PC-9 (cell line): ENCODE data around the gene MYDGF. TPM values are rescaled to one million over a fixed set of nuclear protein-coding genes. Genes with fewer than 3 reads are reported as not detected.

ENCODE experiments used
- BruUV-seq: library from RNA; stranded (reverse); fragments of 400-500 nt; replicated peaks from 2 replicates; lab custom pipeline; 2021; lab: Mats Ljungman, UMichigan
- CTCF ChIA-PET: fragments of 300-600 bp; sonication (Branson Sonifier 250); formaldehyde crosslinking; loops from one replicate; lab custom pipeline; 2022; ENCODE audit warnings: antibody characterized with exemption; lab: Charles Lee
- POLR2A ChIA-PET: fragments of 300-600 bp; sonication (Branson Sonifier 250); formaldehyde crosslinking; loops from one replicate; lab custom pipeline; 2022; ENCODE audit warnings: antibody characterized with exemption; ENCODE audit not compliant: unreplicated experiment; lab: Charles Lee
- DNase-seq, 2 experiments: peaks; one replicate each; pipeline versions ENCODE4 v3.0.0 to v3.0.0-alpha.2; 2015 to 2022; ENCODE audit warnings: mixed read lengths in 1 of 2
- H2AFZ ChIP-seq: fragments of 200-600 bp; sonication (generic); 2 replicates; pipeline ENCODE4 v1.8.1; 2017; ENCODE audit warnings: antibody characterized with exemption
- H3F3A ChIP-seq: fragments of 200-600 bp; sonication (generic); 2 replicates; pipeline ENCODE4 v1.8.1; 2017; ENCODE audit warnings: antibody characterized with exemption, mild to moderate bottlenecking, low read depth; ENCODE audit not compliant: insufficient read depth
- H3K27ac ChIP-seq: fragments of 200-600 bp; sonication (generic); 2 replicates; pipeline ENCODE4 v1.6.1; 2016; ENCODE audit warnings: mixed run types
- H3K27me3 ChIP-seq: fragments of 200-600 bp; sonication (generic); 2 replicates; pipeline ENCODE4 v1.6.1; 2016; ENCODE audit warnings: low read depth, mixed run types; ENCODE audit not compliant: insufficient read depth
- H3K36me3 ChIP-seq: fragments of 200-600 bp; sonication (generic); 2 replicates; pipeline ENCODE4 v1.6.1; 2016; ENCODE audit warnings: low read depth, mixed run types
- H3K4me1 ChIP-seq: fragments of 200-600 bp; sonication (generic); replicated peaks from 2 replicates; pipeline ENCODE4 v1.6.1; 2016; ENCODE audit warnings: mixed run types; ENCODE audit not compliant: insufficient read depth
- H3K4me2 ChIP-seq: fragments of 200-600 bp; sonication (generic); 2 replicates; pipeline ENCODE4 v1.6.1; 2017; ENCODE audit warnings: mixed run types
- H3K4me3 ChIP-seq: fragments of 200-600 bp; sonication (generic); 2 replicates; pipeline ENCODE4 v1.6.1; 2016; ENCODE audit warnings: mixed run types
- H3K79me2 ChIP-seq: fragments of 200-600 bp; sonication (generic); 2 replicates; pipeline ENCODE4 v1.6.1; 2017; ENCODE audit warnings: low read depth, mixed run types
- H3K9me2 ChIP-seq: fragments of 200-600 bp; sonication (generic); 2 replicates; pipeline ENCODE4 v1.8.1; 2017; ENCODE audit warnings: mild to moderate bottlenecking; ENCODE audit not compliant: insufficient read depth
- H3K9me3 ChIP-seq: fragments of 200-600 bp; sonication (generic); 2 replicates; pipeline ENCODE4 v1.8.1; 2016; ENCODE audit warnings: low read depth; ENCODE audit not compliant: insufficient read depth
- H4K20me1 ChIP-seq: fragments of 200-600 bp; sonication (generic); 2 replicates; pipeline ENCODE4 v1.8.1; 2017; ENCODE audit not compliant: insufficient read depth
- CTCF ChIP-seq: fragments of 200-600 bp; sonication (generic); conservative IDR thresholded peaks from 2 replicates; pipeline ENCODE4 v1.6.1; 2017; ENCODE audit warnings: mixed run types, antibody characterized with exemption, mild to moderate bottlenecking, moderate library complexity
- EZH2 ChIP-seq: fragments of 200-600 bp; sonication (generic); IDR thresholded peaks from 2 replicates; pipeline ENCODE4 v1.8.0; 2017; ENCODE audit warnings: antibody characterized with exemption, low read depth
- intact Hi-C: fragments of 100-400 bp; cut with micrococcal nuclease; formaldehyde crosslinking; loops from one replicate; pipeline ENCODE4 v1.10.0; 2022; ENCODE audit not compliant: unreplicated experiment
- total RNA-seq: library from RNA; stranded (reverse); gene quantifications from 2 replicates; pipeline ENCODE4 v1.2.3, GENCODE V29; 2021

The MYDGF gene
- total RNA-seq, 1 experiment from 2014 or later, result 60.1 TPM

DNA sequence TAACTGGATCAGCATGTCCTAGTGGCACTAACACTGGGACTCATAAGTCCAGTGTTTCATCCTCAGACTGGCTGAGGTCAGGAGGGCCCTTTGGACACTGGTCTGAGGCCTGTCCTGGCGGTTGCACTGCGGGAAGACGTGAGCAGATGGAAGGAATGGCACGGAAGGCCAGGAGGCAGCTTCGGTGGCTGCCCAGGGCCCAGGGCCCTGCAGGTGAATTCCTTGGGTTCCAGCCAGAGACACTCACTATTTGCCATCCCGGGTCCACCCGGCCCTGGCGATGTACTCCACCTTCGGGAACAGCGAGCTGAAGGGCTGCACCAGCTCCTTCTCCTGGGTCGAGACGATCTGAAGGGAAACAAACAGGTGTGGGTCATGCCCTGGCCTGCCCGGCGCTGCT lies 27.2 kb upstream of the MYDGF start:
- Histone ChIP-seq H3K27me3 (no peaks in the 10 kb centered on the region), H3K36me3 (no peaks in the 10 kb centered on the region), H3K4me1 (no peaks in the 10 kb centered on the region), H3F3A (no peaks in the 10 kb centered on the region), H4K20me1 (no peaks in the 10 kb centered on the region), H2AFZ (no peak overlapping the region), H3K4me2 (no peak overlapping the region), H3K9me3 (no peaks in the 10 kb centered on the region), H3K27ac (no peak overlapping the region), H3K4me3 (no peak overlapping the region), H3K9me2 (no peaks in the 10 kb centered on the region), H3K79me2 (no peaks in the 10 kb centered on the region)
- TF ChIP-seq CTCF, result no peak
- TF ChIP-seq EZH2, result no peak
- peak in 1 of 2 experiments; percentile 23 for DNase-seq
- CTCF ChIA-PET, result no interaction called here
- intact Hi-C loops, result loop anchor here (2.0 kb wide), 1 partner anchor 15 kb away; no protein-coding TSS in a partner anchor
- no TSS peak for BruUV-seq
- POLR2A ChIA-PET, result no interaction called here

DNA sequence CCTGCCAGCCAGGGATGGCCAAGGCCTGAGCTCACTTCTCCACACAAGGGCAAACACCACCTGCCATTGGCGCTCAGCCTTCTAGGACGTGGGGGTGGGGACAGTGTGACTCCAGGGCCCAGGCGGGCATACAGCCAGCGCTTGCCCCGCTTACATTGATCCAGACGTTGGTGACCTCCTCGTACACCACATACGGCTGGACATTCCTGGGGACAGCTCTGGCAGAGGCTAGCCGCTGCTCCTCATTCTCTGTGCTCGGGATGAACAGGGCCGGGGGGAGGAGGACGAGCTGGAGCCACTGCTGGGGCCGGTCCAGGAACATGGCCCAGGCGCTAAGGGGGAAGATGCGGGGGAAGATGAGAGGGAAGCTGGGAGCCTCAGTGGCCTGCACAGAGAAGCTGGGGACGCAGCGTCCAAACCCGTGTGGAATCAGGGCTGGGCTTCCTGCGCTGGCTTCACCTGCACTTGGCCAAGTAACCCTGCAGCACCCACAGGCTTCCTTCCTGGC lies 25.1 kb upstream of the MYDGF start:
- H3K4me3 ChIP-seq, result no peak overlapping the region
- H2AFZ ChIP-seq, result no peak overlapping the region
- no peaks in the 10 kb centered on the region for H3K9me2 ChIP-seq
- H3K4me1 ChIP-seq, result no peaks in the 10 kb centered on the region
- intact Hi-C loops, result no loop called here
- no peaks in the 10 kb centered on the region for H3F3A ChIP-seq
- no peaks in the 10 kb centered on the region for H3K27me3 ChIP-seq
- peak overlapping the region; percentile 59 for H3K27ac ChIP-seq
- H3K79me2 ChIP-seq, result no peaks in the 10 kb centered on the region
- TF ChIP-seq EZH2 (no peak), CTCF (no peak)
- H4K20me1 ChIP-seq, result no peaks in the 10 kb centered on the region
- no TSS peak for BruUV-seq
- H3K36me3 ChIP-seq, result no peaks in the 10 kb centered on the region
- no peak for DNase-seq
- no peaks in the 10 kb centered on the region for H3K9me3 ChIP-seq
- no peak overlapping the region; the same call in 1 of the 2 replicates for H3K4me2 ChIP-seq
- ChIA-PET CTCF (interaction anchor here (0.6 kb wide), 1 partner anchor 12 kb away, joined by 3 read pairs; no protein-coding TSS in a partner anchor), POLR2A (no interaction called here)

DNA sequence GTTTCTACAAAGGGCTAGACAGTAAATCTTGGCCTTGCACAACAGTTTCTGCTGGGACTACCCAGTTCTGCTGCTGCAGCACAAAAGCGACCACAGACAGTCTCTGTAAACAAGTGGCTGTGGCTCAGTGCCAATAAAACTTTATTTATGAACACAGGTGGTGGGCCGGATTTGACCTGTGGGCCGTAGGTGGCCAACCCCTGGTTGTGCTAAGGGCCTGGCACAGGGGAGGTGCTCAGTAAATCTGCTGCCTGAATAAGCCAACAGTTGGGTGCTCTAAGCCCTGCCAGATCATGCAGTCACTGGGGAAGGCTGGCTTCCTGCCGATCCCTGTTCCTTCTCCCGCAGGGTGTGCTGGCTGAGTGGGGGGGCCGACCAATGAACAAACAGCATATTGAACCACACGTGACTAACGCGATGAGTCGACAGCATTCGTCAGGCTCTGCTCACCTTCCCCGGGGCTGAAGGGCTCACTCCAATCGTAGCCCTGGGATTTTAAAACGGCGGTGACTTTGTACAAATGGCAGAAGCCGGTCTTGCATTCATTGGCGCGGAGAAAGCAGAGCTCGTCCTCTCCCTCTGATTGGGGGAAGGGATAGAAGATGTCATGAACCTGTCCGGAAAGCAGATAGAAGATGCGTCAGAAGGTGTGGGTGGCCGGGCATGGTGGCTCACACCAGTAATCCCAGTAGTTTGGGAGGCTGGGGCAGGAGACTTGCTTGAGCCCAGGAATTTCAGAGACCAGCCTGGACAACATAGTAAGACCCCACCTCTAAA lies 24.3 kb upstream of the MYDGF start:
- Histone ChIP-seq H3K4me3 (no peak overlapping the region), H3K4me1 (no peaks in the 10 kb centered on the region), H3F3A (no peaks in the 10 kb centered on the region), H3K36me3 (no peaks in the 10 kb centered on the region), H3K9me3 (no peaks in the 10 kb centered on the region), H4K20me1 (no peaks in the 10 kb centered on the region), H3K4me2 (no peak overlapping the region; the same call in 1 of the 2 replicates), H3K79me2 (no peaks in the 10 kb centered on the region), H3K27ac (peak overlapping the region; percentile 59), H3K9me2 (no peaks in the 10 kb centered on the region), H3K27me3 (no peaks in the 10 kb centered on the region), H2AFZ (no peak overlapping the region)
- ChIA-PET POLR2A (interaction anchor here (0.7 kb wide), 1 partner anchor 9 kb away, joined by 3 read pairs; no protein-coding TSS in a partner anchor), CTCF (interaction anchor here (0.6 kb wide), 1 partner anchor 11 kb away, joined by 3 read pairs; no protein-coding TSS in a partner anchor)
- DNase-seq, result peak; percentile 81 to 88
- no TSS peak for BruUV-seq
- no peak for TF ChIP-seq EZH2
- TF ChIP-seq CTCF, result no peak
- intact Hi-C loops, result loop anchor here (1.0 kb wide), 1 partner anchor 23 kb away; no protein-coding TSS in a partner anchor
